K562 (cell line): ENCODE results near the gene MIDN. TPM values are rescaled to one million over a fixed set of nuclear protein-coding genes. Genes with fewer than 3 reads are reported as not detected.

Experiments
- BRD9 ChIP-seq: fragments of 450-650 bp; IDR thresholded peaks from 2 replicates; pipeline ENCODE4 v1.6.1; 2018; ENCODE audit warnings: low read depth; ENCODE audit not compliant: partially characterized antibody
- CREB1 ChIP-seq, 2 experiments: sonication (generic) in 1 of 2; formaldehyde crosslinking in 1 of 2; IDR thresholded peaks; 2 replicates each; pipeline versions ENCODE4 v1.6.1 to v1.8.0; 2012 to 2022; ENCODE audit warnings: inconsistent platforms in 1 of 2, mild to moderate bottlenecking in 1 of 2, missing genetic modification reagents in 1 of 2, moderate library complexity in 1 of 2
- ERF ChIP-seq: fragments of 450-650 bp; formaldehyde crosslinking; IDR thresholded peaks from 2 replicates; pipeline ENCODE4 v1.4.0; 2020; ENCODE audit warnings: mild to moderate bottlenecking, mixed read lengths
- GATAD2A ChIP-seq: fragments of 450-650 bp; IDR thresholded peaks from 2 replicates; pipeline ENCODE4 v1.6.1; 2017
- HCFC1 ChIP-seq: IDR thresholded peaks from 2 replicates; pipeline ENCODE4 v1.6.1; 2012; ENCODE audit warnings: low read depth, low read length, improper control_type of control experiment
- KLF13 ChIP-seq: fragments of 450-650 bp; IDR thresholded peaks from 2 replicates; pipeline ENCODE4 v1.6.1; 2016; ENCODE audit warnings: missing genetic modification characterization, low read depth, mild to moderate bottlenecking, missing compliant biosample characterization, moderate library complexity, borderline replicate concordance
- NR4A1 ChIP-seq, 2 experiments: fragments of 250-450 bp in 1 of 2; fragments of 450-650 bp in 1 of 2; sonication (Bioruptor Pico) in 1 of 2; IDR thresholded peaks; 2 replicates each; pipeline versions ENCODE4 v1.4.0 to v1.6.1; 2016 to 2020; ENCODE audit warnings: mild to moderate bottlenecking in 2 of 2, missing compliant biosample characterization in 1 of 2, missing genetic modification characterization in 1 of 2, moderate library complexity in 1 of 2
- REST ChIP-seq, 2 experiments: fragments of 450-650 bp; formaldehyde crosslinking in 1 of 2; IDR thresholded peaks; 2 replicates each; pipeline versions ENCODE4 v1.4.0 to v1.6.1; 2014 to 2020; ENCODE audit warnings: mild to moderate bottlenecking in 2 of 2, borderline replicate concordance in 1 of 2, low read depth in 1 of 2
- SUPT5H ChIP-seq: fragments of 450-650 bp; IDR thresholded peaks from 2 replicates; pipeline ENCODE4 v1.6.1; 2016
- TARDBP ChIP-seq: fragments of 450-650 bp; IDR thresholded peaks from 2 replicates; pipeline ENCODE4 v1.6.1; 2016
- ZNF280B ChIP-seq: fragments of 250-450 bp; sonication (Bioruptor Pico); IDR thresholded peaks from 2 replicates; pipeline ENCODE4 v1.5.1; 2021; ENCODE audit warnings: mild to moderate bottlenecking
- ZNF518B ChIP-seq: fragments of 250-450 bp; sonication (Bioruptor Pico); IDR thresholded peaks from 2 replicates; pipeline ENCODE4 v1.5.0; 2021; ENCODE audit warnings: mild to moderate bottlenecking, moderate library complexity
- polyA plus RNA-seq, 8 experiments: library from polyadenylated mRNA; depleted of rRNA in 4 of 8; stranded (reverse) in 5 of 8; unstranded in 3 of 8; fragments of >200 nt; fragmentation: Nextera tagmentation in 2 of 8; fragmentation: Illumina TruSeq in 1 of 8; extraction: Ambion mirVana in 2 of 8; extraction: Trizol in 1 of 8; gene quantifications; 2 replicates each; pipeline versions ENCODE4 v1.2.1 to v1.2.3, GENCODE V29; 2011 to 2014; ENCODE audit warnings: inconsistent platforms in 1 of 8, missing spikeins in 1 of 8
- total RNA-seq, 7 experiments: library from RNA; depleted of rRNA in 6 of 7; stranded (reverse); fragments of >200 nt in 6 of 7; fragmentation: Illumina TruSeq in 2 of 7; extraction: Trizol in 2 of 7; gene quantifications; 2 replicates each; pipeline versions ENCODE4 v1.2.1 to v1.2.3, GENCODE V29; 2011 to 2021; ENCODE audit warnings: low replicate concordance in 1 of 7

Gene MIDN
- total and polyA plus RNA-seq, 9 of the 15 experiments (the other 6 are each of a cell fraction or from before 2014, with no cell fraction given) = 0.17 to 120 (median 10.1) TPM

- TF ChIP-seq REST (IDR thresholded peaks at IDR 0.05; ENCODE audit: borderline replicate concordance) = peak; percentile 83
- TF ChIP-seq REST (CRISPR knock-in tag; IDR thresholded peaks at IDR 0.05; ENCODE audit: low read depth) = 0 out of 2 replicates have a peak, but pooled peaks have one; percentile 69
- TF ChIP-seq ZNF518B (CRISPR knock-in tag) = no peak
- TF ChIP-seq GATAD2A = peak; percentile 45; the same call in 1 of the 2 replicates
- peak; percentile 78; the same call in 1 of the 2 replicates for TF ChIP-seq KLF13 (tag)
- TF ChIP-seq NR4A1 (CRISPR knock-in tag; IDR thresholded peaks at IDR 0.05) = 0 out of 2 replicates have a peak, but pooled peaks have one; percentile 71
- 0 out of 2 replicates have a peak, but pooled peaks have one; percentile 32 for TF ChIP-seq NR4A1 (tag; IDR thresholded peaks at IDR 0.05)
- TF ChIP-seq TARDBP = peak; percentile 91; the same call in 1 of the 2 replicates
- TF ChIP-seq CREB1 (IDR thresholded peaks at IDR 0.05) = peak; percentile 97
- TF ChIP-seq CREB1 (CRISPR knock-in tag; IDR thresholded peaks at IDR 0.05) = peak; percentile 95
- TF ChIP-seq BRD9 = peak; percentile 61
- TF ChIP-seq HCFC1 = peak; percentile 57
- peak; percentile 56; the same call in 1 of the 2 replicates for TF ChIP-seq ERF (CRISPR knock-in tag)
- TF ChIP-seq SUPT5H = peak; percentile 48; the same call in 1 of the 2 replicates
- TF ChIP-seq ZNF280B (CRISPR knock-in tag) = no peak
These were observed 8.3 kb upstream of the MIDN start (continued) for GRCh38 chr19:1239796-1240737.
